H9 (cell line): Measurements from ENCODE around the gene DCAF6. TPM values are rescaled to one million over a fixed set of nuclear protein-coding genes. Genes with fewer than 3 reads are reported as not detected.

Experiments
- DNase-seq: peaks from one replicate; pipeline ENCODE4 v3.0.0-alpha.2; 2017
- H2AFZ ChIP-seq: one replicate; pipeline ENCODE4 v1.6.1; 2013; ENCODE audit warnings: mild to moderate bottlenecking, low read length, control low read depth, moderate library complexity
- H2AK5ac ChIP-seq: 2 replicates; pipeline ENCODE4 v1.6.1; 2013; ENCODE audit warnings: low read length, control low read depth, mixed read lengths; ENCODE audit not compliant: insufficient read length
- H2BK120ac ChIP-seq: one replicate; pipeline ENCODE4 v1.6.1; 2013; ENCODE audit warnings: low read depth, mild to moderate bottlenecking, low read length, control low read depth, inconsistent platforms; ENCODE audit not compliant: poor library complexity, severe bottlenecking
- H2BK12ac ChIP-seq: 2 replicates; pipeline ENCODE4 v1.6.1; 2013; ENCODE audit warnings: low read length, control low read depth, mixed read lengths, low read depth; ENCODE audit not compliant: insufficient read length
- H2BK15ac ChIP-seq: 2 replicates; pipeline ENCODE4 v1.6.1; 2013; ENCODE audit warnings: low read depth, low read length, control low read depth
- H2BK20ac ChIP-seq: one replicate; pipeline ENCODE4 v1.6.1; 2013; ENCODE audit warnings: low read depth, mild to moderate bottlenecking, low read length, control low read depth, inconsistent platforms; ENCODE audit not compliant: poor library complexity, severe bottlenecking
- H2BK5ac ChIP-seq: 2 replicates; pipeline ENCODE4 v1.6.1; 2013; ENCODE audit warnings: low read length, control low read depth, mixed read lengths; ENCODE audit not compliant: insufficient read length
- H3K14ac ChIP-seq: 2 replicates; pipeline ENCODE4 v1.6.1; 2013; ENCODE audit warnings: low read length, control low read depth; ENCODE audit not compliant: insufficient read depth
- H3K18ac ChIP-seq: 2 replicates; pipeline ENCODE4 v1.6.1; 2013; ENCODE audit warnings: low read depth, mild to moderate bottlenecking, mixed read lengths, low read length, control low read depth; ENCODE audit not compliant: insufficient read length
- H3K23ac ChIP-seq: 2 replicates; pipeline ENCODE4 v1.6.1; 2013; ENCODE audit warnings: low read length, control low read depth, mixed read lengths, low read depth; ENCODE audit not compliant: insufficient read length
- H3K23me2 ChIP-seq: 2 replicates; pipeline ENCODE4 v1.6.1; 2013; ENCODE audit warnings: low read depth, mild to moderate bottlenecking, mixed read lengths, low read length, control low read depth; ENCODE audit not compliant: insufficient read length, poor library complexity, severe bottlenecking
- H3K27ac ChIP-seq: 2 replicates; pipeline ENCODE4 v1.5.1; 2013; ENCODE audit warnings: low read length, control low read depth, mixed read lengths, low read depth; ENCODE audit not compliant: insufficient read length
- H3K27me3 ChIP-seq: 2 replicates; pipeline ENCODE4 v1.6.1; 2013; ENCODE audit warnings: low read length, control low read depth, inconsistent platforms; ENCODE audit not compliant: insufficient read depth
- H3K4ac ChIP-seq: 2 replicates; pipeline ENCODE4 v1.6.1; 2013; ENCODE audit warnings: low read depth, mild to moderate bottlenecking, control low read depth, inconsistent platforms, low read length, moderate library complexity
- H3K4me1 ChIP-seq: 2 replicates; pipeline ENCODE4 v1.6.1; 2013; ENCODE audit warnings: low read length, control low read depth, inconsistent platforms; ENCODE audit not compliant: insufficient read depth
- H3K4me2 ChIP-seq: 2 replicates; pipeline ENCODE4 v1.6.1; 2013; ENCODE audit warnings: low read length, control low read depth, mixed read lengths; ENCODE audit not compliant: insufficient read length, insufficient read depth
- H3K56ac ChIP-seq: 2 replicates; pipeline ENCODE4 v1.6.1; 2013; ENCODE audit warnings: low read depth, mild to moderate bottlenecking, mixed read lengths, low read length, control low read depth; ENCODE audit not compliant: insufficient read length
- H3K79me1 ChIP-seq: 2 replicates; pipeline ENCODE4 v1.6.1; 2013; ENCODE audit warnings: low read depth, mild to moderate bottlenecking, moderate library complexity, low read length, control low read depth, inconsistent platforms; ENCODE audit not compliant: insufficient read depth, poor library complexity, severe bottlenecking
- H3K79me2 ChIP-seq: 2 replicates; pipeline ENCODE4 v1.6.1; 2013; ENCODE audit warnings: low read length, control low read depth, inconsistent platforms; ENCODE audit not compliant: insufficient read depth
- H3K9ac ChIP-seq: 2 replicates; pipeline ENCODE4 v1.6.1; 2013; ENCODE audit warnings: low read length, control low read depth, mixed read lengths; ENCODE audit not compliant: insufficient read length; ENCODE audit errors: extremely low read depth
- H3K9me3 ChIP-seq: one replicate; pipeline ENCODE4 v1.6.1; 2013; ENCODE audit warnings: low read depth, low read length, inconsistent platforms; ENCODE audit not compliant: control insufficient read depth
- H3T11ph ChIP-seq: one replicate; pipeline ENCODE4 v1.6.1; 2013; ENCODE audit warnings: mild to moderate bottlenecking, low read length, control low read depth, inconsistent platforms
- H4K20me1 ChIP-seq: one replicate; pipeline ENCODE4 v1.6.1; 2013; ENCODE audit not compliant: control insufficient read depth, insufficient read length, insufficient read depth
- H4K5ac ChIP-seq: 2 replicates; pipeline ENCODE4 v1.6.1; 2013; ENCODE audit warnings: low read depth, mild to moderate bottlenecking, mixed read lengths, low read length, control low read depth; ENCODE audit not compliant: insufficient read length
- H4K8ac ChIP-seq: replicated peaks from 2 replicates; pipeline ENCODE4 v1.6.1; 2013; ENCODE audit warnings: low read length, control low read depth, mixed read lengths, low read depth; ENCODE audit not compliant: insufficient read length
- H4K91ac ChIP-seq: 2 replicates; pipeline ENCODE4 v1.6.1; 2013; ENCODE audit warnings: low read depth, mild to moderate bottlenecking, moderate library complexity, mixed read lengths, low read length, control low read depth; ENCODE audit not compliant: insufficient read length
- H3K27ac Mint-ChIP-seq, 3 experiments: 2 replicates in 2 of 3; 3 replicates in 1 of 3; pipeline ENCODE4 v1.8.0; 2020 to 2021; ENCODE audit warnings: mixed read lengths in 3 of 3, mild to moderate bottlenecking in 1 of 3, moderate library complexity in 1 of 3
- H3K27me3 Mint-ChIP-seq: 2 replicates; pipeline ENCODE4 v1.8.0; 2021; ENCODE audit warnings: low read depth, mild to moderate bottlenecking, moderate library complexity, mixed read lengths
- H3K36me3 Mint-ChIP-seq, 3 experiments: 2 replicates in 2 of 3; 3 replicates in 1 of 3; pipeline ENCODE4 v1.8.0; 2020 to 2021; ENCODE audit warnings: low read depth in 3 of 3, mixed read lengths in 3 of 3; ENCODE audit not compliant: insufficient read depth in 1 of 3
- H3K4me1 Mint-ChIP-seq, 2 experiments: 2 replicates each; pipeline ENCODE4 v1.8.0; 2020; ENCODE audit warnings: mixed read lengths in 2 of 2
- H3K4me3 Mint-ChIP-seq, 2 experiments: 2 replicates in 1 of 2; 3 replicates in 1 of 2; pipeline ENCODE4 v1.8.0; 2020 to 2021; ENCODE audit warnings: mild to moderate bottlenecking in 2 of 2, mixed read lengths in 2 of 2, moderate library complexity in 1 of 2
- H3K9me3 Mint-ChIP-seq, 2 experiments: 2 replicates in 1 of 2; 3 replicates in 1 of 2; pipeline ENCODE4 v1.8.0; 2020; ENCODE audit warnings: mild to moderate bottlenecking in 2 of 2, mixed read lengths in 2 of 2, moderate library complexity in 1 of 2
- WGBS: extraction: QIAGEN DNeasy Blood & Tissue Kit; methylation state at CpG from one replicate; pipeline ENCODE4 v1.1.7; 2013; ENCODE audit warnings: missing lambda C conversion rate, low lambda C conversion rate, mixed read lengths; ENCODE audit not compliant: insufficient read length; ENCODE audit errors: extremely low coverage; 5-methylcytosine and 5-hydroxymethylcytosine counted together
- total RNA-seq: library from RNA; stranded (reverse); gene quantifications from 2 replicates; pipeline ENCODE4 v1.2.1, GENCODE V29; 2021
- TF ChIP-seq, protein P1 (sequence below): fragments of 200-600 bp; sonication (generic); conservative IDR thresholded peaks from 3 replicates; pipeline ENCODE4 v1.8.0; 2021; ENCODE audit warnings: antibody characterized with exemption, mild to moderate bottlenecking

Gene DCAF6
- total RNA-seq, 1 experiment from 2014 or later, result 16.0 TPM

DNA sequence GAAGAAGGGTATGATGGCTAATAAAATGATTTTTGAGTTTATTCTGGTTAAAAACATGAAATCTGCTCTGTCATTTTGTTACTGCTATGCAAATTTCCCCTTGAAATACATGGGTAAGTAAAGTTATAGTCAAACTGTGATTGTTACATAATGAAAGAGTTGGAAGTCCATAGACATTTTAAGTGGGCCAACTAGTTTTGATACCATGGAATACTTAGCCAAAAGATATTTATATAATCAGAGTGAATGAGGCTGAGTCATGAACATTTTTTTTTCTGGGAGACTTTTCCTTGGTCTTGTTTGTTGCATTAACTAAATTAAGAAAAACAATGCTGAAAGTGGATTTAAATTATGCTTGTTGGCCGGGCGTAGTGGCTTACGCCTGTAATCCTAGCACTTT lies 58.6 kb downstream of the DCAF6 start:
- DNase-seq, result no peak
- H3K23ac ChIP-seq, result no peak overlapping the region
- peaks cover 6 to 11% of the 10 kb centered on the region in 2 experiments for H3K4me1 Mint-ChIP-seq
- H3K27ac ChIP-seq, result no peak overlapping the region
- peaks cover 2% of the 10 kb centered on the region; the same call in 1 of the 2 replicates for H3K4me1 ChIP-seq
- H3K4ac ChIP-seq, result no peak overlapping the region
- H2BK120ac ChIP-seq, result no peak overlapping the region
- H4K20me1 ChIP-seq, result no peaks in the 10 kb centered on the region
- no peaks in the 10 kb centered on the region for H3K79me1 ChIP-seq
- no peak overlapping the region for H4K5ac ChIP-seq
- no peak overlapping the region for H2BK5ac ChIP-seq
- H2AK5ac ChIP-seq, result no peak overlapping the region
- H3T11ph ChIP-seq, result no peak overlapping the region
- H4K8ac ChIP-seq, result no peak overlapping the region
- H3K27me3 ChIP-seq, result no peaks in the 10 kb centered on the region
- TF ChIP-seq, protein P1, sequence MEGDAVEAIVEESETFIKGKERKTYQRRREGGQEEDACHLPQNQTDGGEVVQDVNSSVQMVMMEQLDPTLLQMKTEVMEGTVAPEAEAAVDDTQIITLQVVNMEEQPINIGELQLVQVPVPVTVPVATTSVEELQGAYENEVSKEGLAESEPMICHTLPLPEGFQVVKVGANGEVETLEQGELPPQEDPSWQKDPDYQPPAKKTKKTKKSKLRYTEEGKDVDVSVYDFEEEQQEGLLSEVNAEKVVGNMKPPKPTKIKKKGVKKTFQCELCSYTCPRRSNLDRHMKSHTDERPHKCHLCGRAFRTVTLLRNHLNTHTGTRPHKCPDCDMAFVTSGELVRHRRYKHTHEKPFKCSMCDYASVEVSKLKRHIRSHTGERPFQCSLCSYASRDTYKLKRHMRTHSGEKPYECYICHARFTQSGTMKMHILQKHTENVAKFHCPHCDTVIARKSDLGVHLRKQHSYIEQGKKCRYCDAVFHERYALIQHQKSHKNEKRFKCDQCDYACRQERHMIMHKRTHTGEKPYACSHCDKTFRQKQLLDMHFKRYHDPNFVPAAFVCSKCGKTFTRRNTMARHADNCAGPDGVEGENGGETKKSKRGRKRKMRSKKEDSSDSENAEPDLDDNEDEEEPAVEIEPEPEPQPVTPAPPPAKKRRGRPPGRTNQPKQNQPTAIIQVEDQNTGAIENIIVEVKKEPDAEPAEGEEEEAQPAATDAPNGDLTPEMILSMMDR, result no peak
- no peaks in the 10 kb centered on the region for H3K27me3 Mint-ChIP-seq
- H3K9me3 ChIP-seq, result no peaks in the 10 kb centered on the region
- no peaks in the 10 kb centered on the region for H3K9me3 Mint-ChIP-seq
- no peak overlapping the region for H2BK20ac ChIP-seq
- no peak overlapping the region for H3K4me2 ChIP-seq
- H2AFZ ChIP-seq, result no peak overlapping the region
- H4K91ac ChIP-seq, result no peak overlapping the region
- H2BK12ac ChIP-seq, result no peak overlapping the region
- H3K18ac ChIP-seq, result no peak overlapping the region
- H2BK15ac ChIP-seq, result no peak overlapping the region
- H3K9ac ChIP-seq, result no peak overlapping the region
- no peak overlapping the region for H3K4me3 Mint-ChIP-seq
- no peak overlapping the region for H3K56ac ChIP-seq
- no CpG with 5 or more reads among the region's 3 CpGs for WGBS
- H3K36me3 Mint-ChIP-seq, result peaks cover 2 to 25% (median 17%) of the 10 kb centered on the region in 3 experiments; a peak in 5 of 7 replicates
- H3K14ac ChIP-seq, result no peak overlapping the region
- H3K79me2 ChIP-seq, result no peaks in the 10 kb centered on the region
- no peaks in the 10 kb centered on the region for H3K23me2 ChIP-seq
- H3K27ac Mint-ChIP-seq, result no peak overlapping the region
